Stimulated activated CD4-positive, alpha-beta T cell treated with anti-CD3 and anti-CD28 coated beads, Interleukin-1b, Interleukin-23, amount 100 ng/mL, for 48 hours (primary cell): Measurements from ENCODE around the gene JAKMIP1.

Experiments
- DNase-seq: peaks from one replicate; pipeline ENCODE4 v3.0.0-alpha.2; 2020

Gene JAKMIP1

DNA sequence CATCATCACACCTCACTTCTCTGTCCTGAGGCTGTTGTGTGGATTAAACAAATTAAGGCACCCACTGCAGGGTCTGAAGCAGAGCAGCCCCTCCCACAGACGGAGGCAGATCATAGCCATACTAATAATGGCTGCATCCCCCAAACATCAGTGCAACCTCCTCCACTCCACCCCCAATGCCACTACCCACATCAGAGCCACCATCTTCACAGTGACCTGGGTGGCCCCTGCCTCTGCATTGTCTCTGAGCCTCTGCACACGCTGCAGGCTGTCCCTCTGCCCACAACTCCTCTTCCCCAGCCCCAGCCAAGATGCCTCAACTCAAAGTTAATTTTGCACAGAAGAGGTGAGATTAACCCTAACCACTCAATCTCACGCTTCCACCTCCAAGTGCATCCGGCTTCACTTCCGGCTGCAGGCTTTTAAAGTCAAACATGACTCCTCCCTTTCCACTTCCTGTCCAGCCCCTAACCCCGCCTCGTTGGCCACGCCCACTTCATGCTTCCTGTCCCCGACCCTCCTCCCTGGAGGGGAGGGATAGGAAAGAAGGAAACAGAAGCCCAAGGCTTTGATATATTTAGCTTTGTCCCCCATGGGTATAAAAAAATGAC is 22.7 kb downstream of the JAKMIP1 start:
- DNase-seq, result peak; percentile 12

GRCh38 chr4:6175426-6175825 is 24.9 kb downstream of the JAKMIP1 start:
- DNase-seq, result no peak

DNA sequence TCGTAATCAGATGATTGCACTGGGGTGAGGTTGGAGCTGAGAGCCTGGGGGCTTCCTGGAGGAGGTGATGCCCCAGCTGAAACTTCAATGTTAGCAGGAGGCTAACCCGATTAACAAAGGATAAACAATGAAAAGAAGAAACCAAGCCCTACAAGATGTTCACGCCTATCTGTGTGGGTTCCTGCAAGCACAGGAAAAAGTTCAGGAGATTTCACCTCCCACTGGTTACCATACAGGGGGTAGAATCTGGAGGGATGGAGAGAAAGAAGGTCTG is 27.5 kb downstream of the JAKMIP1 start:
- DNase-seq, result no peak

- DNase-seq, result no peak
Observed at GRCh38 chr4:6172093-6172926, 28.0 kb downstream of the JAKMIP1 start.

DNA sequence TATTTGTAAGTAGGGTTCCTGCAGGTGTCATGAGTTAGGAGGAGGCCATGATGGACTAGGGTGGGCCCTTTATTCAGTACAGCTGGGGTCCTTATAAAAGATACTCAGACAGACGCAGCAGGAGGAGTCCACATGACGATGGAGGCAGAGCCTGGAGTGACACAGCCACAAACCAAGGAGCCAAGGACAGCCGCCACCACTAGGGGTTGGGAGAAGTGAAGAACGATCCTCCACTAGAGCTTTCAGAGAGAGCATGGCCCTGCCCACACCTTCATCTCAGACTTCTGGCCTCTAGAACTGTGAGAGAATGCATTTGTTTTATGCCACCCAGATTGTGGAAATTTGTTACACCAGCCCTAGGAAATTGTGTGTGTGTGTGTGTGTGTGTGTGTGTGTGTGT is 31.1 kb downstream of the JAKMIP1 start:
- DNase-seq, result no peak

GRCh38 chr4:6165766-6166165 is 34.6 kb downstream of the JAKMIP1 start:
- no peak for DNase-seq

- no peak for DNase-seq
Observed at GRCh38 chr4:6162885-6163284, 37.5 kb downstream of the JAKMIP1 start.

DNA sequence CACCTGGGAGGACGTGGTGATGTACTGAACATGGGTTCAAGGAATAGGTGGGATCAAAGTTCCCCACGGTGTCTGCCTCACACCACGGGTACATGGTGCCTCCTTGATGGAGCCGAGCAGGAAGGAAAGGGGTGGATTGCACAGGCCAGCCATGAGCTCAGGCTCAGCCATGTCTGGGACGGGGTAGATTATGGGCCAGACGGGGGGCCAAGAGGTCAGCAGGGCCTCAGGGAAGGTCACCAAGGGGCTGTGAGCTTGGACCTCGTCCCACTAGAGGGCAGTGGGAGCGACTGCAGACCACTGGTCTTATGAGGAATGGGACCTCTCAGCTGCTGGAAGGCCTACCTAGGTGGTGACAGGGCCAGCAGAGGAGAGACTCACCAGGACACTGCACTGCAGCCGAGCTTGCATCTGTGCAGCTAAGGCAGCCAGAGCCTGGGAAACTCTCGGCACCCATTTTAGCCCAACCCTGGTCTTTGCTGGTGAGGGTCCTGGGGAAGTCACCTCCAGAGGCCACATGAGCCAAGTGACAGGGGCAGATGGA is 38.4 kb downstream of the JAKMIP1 start:
- DNase-seq, result no peak

- DNase-seq, result no peak
Observed at GRCh38 chr4:6160536-6160935, 39.8 kb downstream of the JAKMIP1 start.

DNA sequence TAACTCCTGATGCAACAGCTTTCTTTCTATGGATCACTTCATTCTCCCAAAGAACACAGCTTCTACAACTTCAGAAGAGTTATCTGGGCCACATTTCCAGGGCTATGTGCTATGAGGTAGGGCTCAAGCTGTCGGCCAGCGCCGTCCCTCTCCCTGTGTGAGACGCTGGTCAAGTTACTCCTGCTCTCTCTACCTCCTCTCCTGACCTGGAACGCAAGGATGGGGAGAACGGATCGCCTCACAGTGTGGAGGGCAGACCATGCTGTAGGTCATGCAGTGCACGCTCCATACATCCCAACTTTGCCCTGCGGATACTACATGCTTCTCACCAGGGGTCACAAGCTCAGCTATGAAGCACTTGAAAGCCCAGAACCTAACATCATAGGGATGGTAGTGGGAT is 42.4 kb downstream of the JAKMIP1 start:
- no peak for DNase-seq

GRCh38 chr4:6155996-6156750 is 44.2 kb downstream of the JAKMIP1 start:
- no peak for DNase-seq

- no peak for DNase-seq
Observed at GRCh38 chr4:6154875-6155274, 45.5 kb downstream of the JAKMIP1 start.

GRCh38 chr4:6153874-6154273 is 46.5 kb downstream of the JAKMIP1 start:
- no peak for DNase-seq

DNA sequence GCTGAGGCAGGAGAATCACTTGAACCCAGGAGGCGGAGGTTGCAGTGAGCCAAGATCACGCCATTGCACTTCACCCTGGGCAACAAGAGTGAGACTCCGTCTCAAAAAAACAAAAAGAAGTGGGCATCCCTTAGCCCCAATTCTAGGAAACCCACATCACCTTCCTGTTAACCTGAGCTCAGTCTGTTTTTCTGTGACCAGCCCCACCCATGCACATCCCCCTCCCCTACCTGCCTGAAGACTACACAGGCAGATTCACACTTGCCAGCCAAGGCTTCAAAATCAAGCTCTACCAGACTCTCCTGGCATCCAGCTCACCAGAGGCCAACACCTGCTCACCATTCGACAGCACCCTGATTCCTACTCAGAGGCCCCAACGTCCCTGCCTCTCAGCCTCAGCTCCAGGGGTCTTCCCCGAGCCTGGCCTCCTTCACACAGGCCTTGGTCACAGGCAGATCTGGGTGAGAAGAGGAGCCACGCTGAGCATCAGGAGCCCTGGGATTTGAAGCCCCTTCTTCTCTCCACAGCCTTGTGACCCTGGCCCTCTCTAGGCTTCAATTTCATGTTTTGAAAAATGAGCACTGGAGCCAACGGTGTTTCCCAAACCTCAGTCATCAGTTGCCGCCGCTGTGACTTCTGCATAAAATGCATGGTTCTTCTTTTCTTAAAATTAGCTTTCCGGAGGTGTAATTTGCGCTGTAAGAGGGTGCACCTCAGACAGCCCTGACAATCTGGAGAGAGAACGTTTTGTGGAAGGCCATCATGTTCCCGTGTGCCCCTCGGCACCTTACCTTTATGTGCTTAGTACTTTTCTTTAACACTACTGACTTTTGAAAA is 47.3 kb downstream of the JAKMIP1 start:
- DNase-seq, result no peak

GRCh38 chr4:6150046-6150735 is 50.2 kb downstream of the JAKMIP1 start:
- DNase-seq, result no peak

DNA sequence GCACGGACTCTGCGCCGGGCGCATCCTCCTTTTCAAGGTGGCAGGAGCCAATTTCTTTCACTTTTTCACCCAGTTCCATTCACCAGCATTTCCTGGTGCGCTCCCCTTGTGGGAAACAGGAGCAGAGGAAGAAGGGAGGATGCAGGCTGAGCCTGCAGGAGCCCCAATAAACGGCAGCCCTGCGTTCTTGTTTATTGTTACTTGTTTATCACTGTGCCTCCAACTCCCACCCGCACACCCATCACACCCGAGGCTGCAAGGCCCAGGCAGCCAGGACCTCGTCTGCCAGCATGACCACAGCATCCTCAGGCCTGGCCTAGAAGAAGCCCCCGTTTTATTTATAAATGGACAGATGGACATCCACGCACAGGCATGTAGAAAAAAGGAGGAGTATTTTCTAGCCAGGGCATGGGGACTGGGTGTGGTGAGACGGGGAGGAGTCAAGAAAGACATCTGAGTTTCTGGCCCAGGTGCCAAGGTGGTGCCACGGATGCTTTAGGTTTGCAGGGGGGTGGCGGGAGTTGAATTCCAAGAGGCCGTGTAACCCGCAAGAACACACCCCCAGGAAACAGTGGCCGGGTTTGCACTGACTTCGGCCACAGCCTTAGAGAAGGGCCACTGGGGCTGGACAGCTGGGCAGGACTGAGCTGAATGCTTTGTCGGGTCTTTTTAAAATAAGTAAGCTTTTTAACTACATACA is 51.7 kb downstream of the JAKMIP1 start:
- DNase-seq, result no peak

- no peak for DNase-seq
Observed at GRCh38 chr4:6147441-6147840, 52.9 kb downstream of the JAKMIP1 start.

DNA sequence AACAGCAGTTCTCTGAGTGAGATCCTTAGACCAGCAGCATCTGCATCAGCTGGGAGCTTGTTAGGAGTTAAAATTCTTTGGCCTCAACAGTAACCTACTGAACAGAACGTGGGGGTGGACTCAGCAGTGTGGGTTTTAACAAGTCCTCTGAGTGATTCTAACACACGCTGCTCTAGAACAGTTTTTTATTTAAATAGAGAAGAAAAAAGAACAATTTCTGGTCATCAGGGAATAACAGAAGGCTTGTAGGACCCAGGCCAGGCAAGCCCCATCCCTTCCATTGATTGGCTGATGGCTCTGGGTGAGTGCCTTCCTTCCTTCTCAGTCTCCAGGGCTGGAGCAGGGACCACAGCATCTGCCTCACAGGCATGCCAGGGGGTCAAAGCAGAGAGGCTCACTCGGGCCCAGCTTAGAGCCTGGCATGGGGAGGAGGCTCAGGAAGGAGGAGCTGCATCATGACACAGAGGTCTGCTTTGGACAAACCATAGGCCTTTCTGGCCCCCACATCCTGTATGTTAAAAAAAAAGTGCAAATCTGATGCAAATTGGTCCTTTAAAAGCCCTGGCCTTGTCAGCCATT is 56.7 kb downstream of the JAKMIP1 start:
- DNase-seq, result no peak

GRCh38 chr4:6142935-6143602 is 57.3 kb downstream of the JAKMIP1 start:
- DNase-seq, result no peak

DNA sequence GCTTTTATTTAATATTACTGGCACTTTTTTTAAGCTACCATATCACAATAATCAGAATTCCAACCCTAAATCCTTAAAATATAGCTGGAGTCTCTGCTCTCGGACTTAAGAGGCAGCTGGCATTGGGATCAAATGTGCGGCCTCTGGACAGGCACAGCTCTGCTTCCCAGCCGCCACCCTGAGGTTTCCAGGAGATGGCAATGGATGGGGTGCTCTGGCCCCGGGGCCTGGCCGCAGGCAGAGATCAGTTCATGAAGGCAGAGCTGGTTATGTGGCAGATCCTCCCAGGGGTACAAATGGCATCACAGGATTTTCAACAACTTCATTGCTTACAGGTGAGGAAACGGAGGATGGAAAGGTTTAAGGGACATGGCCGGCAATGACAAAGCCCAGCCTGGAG is 57.8 kb downstream of the JAKMIP1 start:
- DNase-seq, result no peak

- no peak for DNase-seq
Observed at GRCh38 chr4:6141554-6141953, 58.8 kb downstream of the JAKMIP1 start.
